ENCODE results near the gene OR2V2.
"Not testable (repeated sequence)": the region's sequence is repeated elsewhere in the genome, so short reads cannot be mapped to it uniquely, and the experiment has no call there.

Gene OR2V2

DNA sequence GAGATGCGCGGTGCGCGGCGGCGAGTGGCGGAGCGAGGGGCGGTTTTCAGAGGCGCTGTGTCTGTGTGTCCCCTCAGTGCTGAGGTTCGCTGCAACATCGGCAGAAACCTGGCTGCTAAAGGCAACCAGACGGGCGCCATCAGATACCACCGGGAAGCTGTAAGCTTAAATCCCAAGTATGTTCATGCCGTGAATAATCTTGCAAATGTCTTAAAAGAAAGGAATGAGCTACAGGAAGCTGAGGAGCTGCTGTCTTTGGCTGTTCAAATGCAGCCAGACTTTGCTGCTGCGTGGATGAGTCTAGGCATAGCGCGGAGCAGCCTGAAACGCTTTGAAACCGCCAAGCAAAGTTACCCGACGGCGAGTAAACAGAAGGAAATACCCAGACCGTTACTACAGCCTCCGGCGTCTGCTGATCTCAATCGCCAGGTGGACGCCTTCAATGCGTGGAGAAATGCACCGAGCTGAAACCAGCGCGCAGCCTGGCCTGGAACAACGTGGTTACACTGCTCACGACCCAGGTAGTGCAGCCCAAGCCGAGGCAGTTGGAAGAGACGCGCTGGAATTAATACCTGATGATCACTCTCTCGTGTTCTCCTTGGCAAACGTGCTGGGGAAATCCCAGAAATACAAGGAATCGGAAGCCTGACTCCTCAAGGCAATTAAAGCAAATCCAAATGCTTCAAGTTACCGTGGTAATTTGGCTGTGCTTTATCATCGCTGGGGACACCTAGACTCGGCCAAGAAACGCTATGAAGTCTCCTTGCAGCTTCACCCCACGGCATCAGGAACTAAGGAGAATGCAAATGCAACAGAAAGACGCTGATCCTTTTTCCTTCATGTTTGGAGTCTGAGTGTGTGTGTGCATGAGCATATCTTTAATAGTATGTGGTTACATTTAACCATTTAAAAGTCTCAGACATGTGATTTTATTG lies 32.3 kb upstream of the OR2V2 start:
- DNase-seq (ENCODE audit: low spot score) = peak; percentile 49

DNA sequence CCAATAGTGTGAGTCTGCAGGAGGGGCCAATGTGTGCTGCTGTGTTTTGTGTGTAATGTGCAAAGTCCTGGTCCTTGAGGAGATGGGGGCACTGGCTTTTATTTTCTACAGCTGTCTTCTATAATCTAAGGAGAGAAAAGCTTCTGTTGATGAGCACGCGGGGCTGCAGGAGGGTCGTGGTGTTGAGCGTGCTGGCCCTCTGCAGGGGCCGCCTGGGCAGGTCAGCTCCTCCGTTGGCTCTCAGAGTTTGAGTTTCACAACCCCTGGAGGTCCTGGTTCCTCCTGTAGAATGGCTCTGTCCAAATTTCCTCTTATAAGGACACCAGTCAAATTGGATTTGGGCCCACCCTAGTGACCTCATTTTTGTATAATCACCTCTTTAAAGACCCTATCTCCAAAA lies 29.0 kb upstream of the OR2V2 start:
- DNase-seq (ENCODE audit: low spot score) = no peak

DNA sequence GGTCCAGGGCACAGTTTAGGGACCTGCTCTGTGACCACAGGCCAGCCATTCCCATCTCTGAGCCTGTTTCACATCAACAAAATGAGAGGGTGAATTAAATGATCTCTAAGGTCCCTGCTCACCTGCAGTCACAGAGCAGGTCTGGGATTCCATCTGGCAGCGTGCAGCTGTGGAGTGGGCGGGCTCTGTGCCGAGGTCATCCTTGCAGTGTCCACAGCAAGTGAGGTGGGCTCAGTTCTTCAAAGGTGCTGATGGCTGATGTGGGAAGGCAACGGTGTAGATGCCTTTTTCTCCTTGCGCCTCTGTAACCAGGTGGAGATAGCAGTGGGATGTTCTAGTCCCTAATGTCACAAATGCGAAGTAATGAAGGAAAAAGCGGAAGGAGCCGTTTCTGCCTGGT lies 28.3 kb upstream of the OR2V2 start:
- DNase-seq (ENCODE audit: low spot score) = no peak

DNA sequence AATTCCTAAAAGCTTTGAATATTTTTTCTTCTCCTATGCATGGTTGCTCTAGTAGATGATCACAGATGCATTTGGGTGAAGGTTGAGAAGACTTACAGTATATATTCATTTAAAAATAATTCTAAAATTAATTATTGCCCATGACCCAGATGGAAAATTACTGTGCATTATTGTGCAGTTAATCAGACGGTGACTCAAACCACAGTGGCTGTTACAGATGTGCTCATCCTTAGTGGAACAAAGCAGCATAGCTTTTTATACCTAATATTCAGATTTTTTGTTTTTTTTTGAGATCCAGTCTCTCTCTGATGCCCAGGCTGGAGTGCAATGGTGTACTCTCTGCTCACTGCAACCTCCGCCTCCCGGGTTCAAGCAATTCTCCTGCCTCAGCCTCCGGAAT lies 27.1 kb upstream of the OR2V2 start:
- DNase-seq (ENCODE audit: low spot score) = peak; percentile 63

DNA sequence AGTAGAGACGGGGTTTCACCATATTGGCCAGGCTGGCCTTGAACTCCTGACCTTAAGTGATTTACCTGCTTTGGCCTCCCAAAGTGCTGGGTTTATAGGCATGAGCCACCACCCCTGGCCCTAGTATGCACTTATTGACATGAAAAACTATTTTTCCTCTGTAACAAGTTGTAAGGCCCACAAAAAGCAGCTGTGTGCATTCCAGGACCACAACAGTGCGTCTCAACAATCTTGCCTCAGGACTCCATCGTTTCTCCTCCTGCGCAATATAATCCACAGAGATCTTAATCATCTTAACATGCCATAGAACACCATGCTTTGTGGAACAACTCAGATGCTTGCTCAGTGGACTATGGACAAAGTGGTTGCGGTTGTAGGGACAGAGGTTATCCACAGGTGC lies 26.6 kb upstream of the OR2V2 start:
- DNase-seq (ENCODE audit: low spot score) = no peak

DNA sequence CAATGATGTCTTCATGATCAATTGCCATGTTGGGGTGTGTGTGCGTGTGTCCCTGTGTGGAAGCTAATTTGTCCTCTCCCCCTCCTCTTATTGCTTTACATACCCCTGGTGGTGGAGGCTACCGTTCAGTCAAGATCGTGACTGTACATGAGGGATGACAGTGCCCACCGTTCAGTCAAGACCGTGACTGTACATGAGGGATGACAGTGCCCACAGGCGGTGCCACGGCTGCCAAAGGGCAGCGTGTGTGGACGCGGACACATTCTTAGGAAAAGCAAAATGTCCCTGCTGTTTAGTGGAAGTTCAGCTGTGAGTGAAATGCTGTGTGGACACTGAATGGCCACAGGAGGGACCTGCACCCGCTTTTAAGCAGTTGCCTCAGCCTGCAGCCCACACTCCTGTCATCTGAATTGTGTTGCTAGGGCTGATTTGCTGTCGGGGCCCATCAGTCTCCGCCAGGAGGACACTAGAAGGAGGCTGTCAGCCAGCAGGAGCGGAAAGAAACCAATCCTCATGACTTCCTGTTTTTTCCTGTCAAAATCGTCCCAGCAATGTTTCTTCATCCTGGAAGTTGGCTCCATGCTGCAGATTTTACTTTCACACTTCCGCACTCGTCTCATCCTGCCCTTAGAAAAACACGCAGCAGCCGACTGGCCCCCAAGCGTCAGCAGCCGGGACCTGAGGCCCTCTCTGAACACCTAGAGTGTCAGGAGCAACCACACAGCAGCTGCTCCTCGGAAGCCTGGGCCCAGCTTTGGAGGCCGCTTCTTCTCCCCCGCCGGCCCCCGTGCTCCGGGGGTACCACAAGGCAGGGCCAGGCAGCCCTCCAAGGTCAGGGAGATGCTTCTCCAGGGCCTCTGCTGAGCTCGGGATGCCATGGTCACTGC lies 25.5 kb upstream of the OR2V2 start:
- no peak for DNase-seq (ENCODE audit: low spot score)

DNA sequence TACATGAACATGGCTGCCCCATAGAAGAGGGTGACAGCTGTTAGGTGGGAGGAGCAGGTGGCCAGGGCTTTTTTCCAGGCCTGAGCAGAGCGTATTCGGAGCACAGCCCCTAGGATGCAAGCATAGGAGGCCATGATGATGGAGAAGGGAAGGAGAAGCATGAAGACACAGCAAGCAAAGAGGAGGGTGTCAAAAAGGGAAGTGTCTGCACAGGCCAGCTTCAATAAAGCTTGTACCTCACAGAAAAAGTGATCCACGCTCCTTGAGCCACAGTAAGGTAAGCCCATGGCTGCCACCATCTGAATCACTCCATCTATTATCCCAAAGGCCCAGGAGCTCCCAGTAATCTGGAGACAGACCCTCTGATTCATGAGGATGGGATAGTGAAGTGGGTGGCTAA lies 22.9 kb upstream of the OR2V2 start:
- no peak for DNase-seq (ENCODE audit: low spot score)

DNA sequence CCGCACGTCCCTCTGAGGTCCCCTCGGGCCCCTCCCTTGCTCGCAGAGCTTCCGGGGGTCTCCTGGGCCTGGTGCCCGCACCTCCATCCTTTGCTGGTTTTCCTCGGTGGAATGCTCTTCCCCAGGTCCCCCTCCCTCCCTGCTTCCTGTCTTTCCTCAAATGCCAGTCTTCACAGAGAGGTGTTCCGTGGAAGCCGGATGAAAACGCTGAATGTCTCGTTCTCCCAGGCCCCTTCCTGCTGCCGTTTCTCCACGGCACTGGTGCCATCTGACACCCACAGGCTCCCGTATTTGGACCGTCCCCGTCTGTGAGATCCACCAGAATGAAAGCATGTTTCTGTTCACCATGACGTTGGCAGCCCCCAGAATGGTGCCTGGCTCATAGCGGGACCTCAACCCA lies 20.5 kb upstream of the OR2V2 start:
- no peak for DNase-seq (ENCODE audit: low spot score)

DNA sequence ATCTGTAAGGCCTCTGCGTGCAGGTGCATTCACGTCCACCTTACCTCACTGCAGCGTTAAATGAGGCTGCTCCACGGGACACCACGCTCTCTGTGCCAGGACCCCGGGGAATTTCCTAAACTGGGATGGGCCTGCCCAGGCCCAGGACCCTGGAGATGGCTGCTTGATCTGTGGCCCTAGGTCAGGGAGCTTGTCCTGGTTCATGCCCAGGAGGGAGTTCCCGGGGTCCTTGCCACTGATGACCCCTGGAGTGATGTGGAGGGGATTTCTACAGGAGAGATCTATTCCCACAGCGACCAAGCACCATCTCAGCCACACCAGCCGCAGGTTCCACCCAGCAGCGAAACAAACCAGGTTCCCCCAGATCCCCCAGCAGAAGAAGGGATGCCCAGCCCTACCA lies 19.9 kb upstream of the OR2V2 start:
- DNase-seq (ENCODE audit: low spot score) = no peak

DNA sequence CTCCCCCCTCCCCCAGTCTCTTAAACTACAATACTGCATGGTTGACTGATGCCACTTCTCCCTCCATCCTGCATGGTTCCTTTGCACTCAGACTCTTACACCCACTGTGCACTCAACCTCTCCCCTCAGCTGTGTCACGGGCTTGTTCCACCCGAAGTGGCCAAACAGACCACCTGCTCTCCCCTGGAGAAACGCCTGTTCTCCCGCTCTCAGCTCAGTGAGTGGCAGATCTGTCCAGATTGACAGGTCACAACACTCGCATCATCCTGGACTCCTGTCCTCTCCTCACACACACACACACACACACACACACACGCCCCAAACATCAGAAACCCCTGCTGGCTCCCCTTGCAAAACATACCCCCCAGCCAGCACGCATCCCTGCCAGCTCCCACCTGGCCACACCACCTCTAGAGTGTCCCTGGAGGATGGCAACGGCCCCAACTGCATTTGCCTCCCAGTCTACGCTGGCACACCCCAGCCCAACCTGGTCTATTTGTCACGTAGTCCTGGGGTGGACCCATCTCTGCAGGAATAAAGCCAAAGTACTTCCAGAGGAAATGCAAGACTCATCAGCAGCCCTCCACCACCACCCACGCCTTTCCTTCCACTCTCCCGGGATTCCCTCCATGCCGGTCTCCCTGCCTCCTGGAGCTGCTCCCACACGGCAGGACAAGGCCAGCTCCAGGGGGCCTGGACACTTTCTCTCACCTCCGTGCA lies 19.3 kb upstream of the OR2V2 start:
- DNase-seq (ENCODE audit: low spot score) = no peak

DNA sequence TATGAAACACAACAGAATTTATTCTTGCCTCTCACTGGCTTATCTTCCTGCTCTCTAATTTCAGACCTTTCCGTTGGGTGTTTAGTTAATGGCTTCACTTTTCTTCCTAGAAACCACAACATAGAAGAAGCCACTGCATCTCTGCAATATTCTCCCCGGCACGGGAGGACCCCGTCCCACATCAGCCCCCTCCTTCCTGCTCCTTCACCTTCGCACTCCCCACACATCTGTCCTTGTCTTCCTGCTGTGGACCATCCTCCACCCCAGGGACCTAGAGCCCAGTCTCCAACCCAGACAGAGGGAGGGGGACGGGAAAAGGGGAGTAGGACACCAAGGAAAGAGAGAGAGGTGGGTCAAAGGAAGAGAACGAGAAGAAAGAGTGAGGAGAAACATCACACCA lies 17.8 kb upstream of the OR2V2 start:
- no peak for DNase-seq (ENCODE audit: low spot score)

DNA sequence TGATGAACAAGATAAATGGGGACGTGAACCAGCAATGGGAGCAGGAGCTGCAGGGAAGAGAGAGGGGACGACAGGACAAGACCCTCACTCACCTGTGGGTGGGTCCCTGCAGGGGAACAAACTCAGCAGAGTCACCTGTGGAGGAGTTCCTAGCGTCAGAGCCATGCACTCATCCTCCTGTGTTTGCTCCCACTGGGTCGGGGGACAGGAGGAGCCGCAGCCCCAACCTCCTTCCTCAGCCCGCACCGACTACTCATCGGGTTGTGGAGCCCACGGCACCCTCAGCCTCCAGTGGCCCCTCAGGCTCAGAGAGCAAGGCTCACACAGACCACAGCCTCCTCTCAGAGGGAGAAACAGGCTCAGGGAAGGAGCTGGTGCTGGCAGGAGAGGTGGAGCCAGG lies 17.3 kb upstream of the OR2V2 start:
- DNase-seq (ENCODE audit: low spot score) = not testable (repeated sequence)

DNA sequence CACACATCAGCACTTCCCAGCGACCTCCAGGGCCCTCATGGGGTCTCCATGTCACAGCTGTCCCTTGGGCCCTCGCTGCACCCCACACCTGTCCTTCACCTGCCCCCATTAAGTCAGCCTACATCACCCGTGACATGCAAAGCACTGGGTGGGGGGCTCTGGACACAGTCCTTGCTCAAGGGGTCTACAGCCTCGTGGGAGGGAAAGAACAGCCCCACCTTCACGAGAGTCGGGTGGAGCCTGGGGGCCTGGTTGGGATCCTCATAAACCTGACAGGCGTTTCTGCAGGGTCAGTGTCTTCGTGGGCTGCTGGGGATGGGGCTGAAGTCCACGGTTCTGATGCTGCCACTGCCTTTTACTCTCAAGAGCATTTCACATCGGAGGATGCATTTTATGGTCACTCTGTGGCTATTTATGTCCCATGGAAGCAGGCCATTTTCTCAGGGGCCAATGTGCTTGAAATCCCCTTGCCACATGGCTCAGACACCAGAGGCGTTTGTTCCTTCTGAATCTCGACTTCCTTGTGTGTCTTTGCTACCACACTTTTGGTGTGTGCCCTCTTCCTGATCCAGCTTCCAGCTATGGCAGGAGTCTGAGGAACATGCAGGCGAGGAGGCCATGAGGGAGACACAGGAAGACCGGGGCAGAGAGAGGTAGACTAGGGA lies 16.4 kb upstream of the OR2V2 start, which contains the start of gene OR2V1:
TSS of gene OR2V1 (minus strand) at position 338 of the 665 bp plus-strand sequence. CDS start 5,865 bp downstream, outside the sequence.
- DNase-seq (ENCODE audit: low spot score) = no peak

DNA sequence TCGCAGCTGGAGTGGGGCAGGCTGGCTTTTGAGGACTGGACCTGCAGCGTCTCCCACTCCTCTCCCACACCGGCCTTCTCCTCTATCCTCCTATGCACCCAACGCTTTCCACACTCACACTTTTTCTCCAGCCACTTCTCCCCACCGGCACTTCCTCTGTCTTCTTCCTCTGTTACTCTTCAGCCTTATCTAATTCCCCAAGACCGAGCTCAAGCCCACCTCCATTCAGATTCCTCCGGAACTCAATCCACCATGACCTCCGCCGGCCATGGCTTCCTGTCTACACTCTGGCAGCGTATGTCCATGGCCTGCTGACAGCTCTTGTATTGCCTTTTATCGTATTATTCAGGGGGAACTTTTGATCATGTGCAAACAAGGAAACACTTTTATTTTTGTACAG lies 15.9 kb upstream of the OR2V2 start:
- DNase-seq (ENCODE audit: low spot score) = no peak

DNA sequence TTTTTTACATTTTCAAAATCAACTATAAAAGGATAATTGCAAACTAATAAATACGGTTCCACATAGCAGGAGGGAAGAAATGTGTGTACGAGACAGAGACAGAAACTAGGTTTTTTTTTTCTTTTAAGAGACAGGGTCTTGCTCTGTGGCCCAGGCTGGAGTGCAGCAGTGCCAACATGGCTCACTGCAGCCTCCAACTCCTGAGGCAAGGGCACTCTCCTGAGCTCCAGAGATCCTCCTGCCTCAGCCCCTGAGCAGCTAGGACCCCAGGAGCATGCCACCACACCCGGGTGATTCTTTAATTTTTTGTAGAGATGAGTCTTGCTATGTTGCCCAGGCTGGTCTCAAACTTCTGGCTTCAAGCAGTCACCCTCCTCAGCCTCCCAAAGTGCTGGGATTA lies 14.3 kb upstream of the OR2V2 start:
- DNase-seq (ENCODE audit: low spot score) = no peak

DNA sequence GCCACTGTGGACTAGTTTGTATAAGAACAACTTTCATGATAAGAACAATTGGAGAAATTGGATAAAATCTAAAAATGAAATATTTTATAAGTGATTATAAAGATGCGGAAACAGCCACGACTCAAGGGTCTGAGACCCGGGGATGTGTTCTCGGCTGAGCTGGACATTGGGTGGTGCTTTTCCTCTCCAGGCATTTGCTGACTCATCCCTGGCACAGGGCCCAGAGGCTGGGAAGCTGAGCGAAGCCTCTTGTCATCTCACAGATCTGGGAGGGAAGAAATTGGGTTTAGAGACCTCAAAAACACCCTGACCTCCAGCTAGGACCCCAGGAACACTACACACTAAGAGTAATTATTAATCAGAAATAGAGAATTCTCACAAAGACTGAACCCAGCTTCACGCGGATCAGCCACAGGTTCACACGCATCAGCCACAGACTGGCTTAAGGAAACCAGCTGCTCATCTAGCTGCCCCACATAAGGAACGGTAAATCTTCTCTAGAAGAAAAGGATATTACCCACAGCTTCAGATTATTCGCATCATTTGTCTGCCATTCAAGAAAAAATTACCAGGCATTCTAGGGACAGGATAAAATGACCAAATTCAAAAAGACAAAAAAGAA lies 13.7 kb upstream of the OR2V2 start:
- peak; percentile 86 for DNase-seq (ENCODE audit: low spot score)

DNA sequence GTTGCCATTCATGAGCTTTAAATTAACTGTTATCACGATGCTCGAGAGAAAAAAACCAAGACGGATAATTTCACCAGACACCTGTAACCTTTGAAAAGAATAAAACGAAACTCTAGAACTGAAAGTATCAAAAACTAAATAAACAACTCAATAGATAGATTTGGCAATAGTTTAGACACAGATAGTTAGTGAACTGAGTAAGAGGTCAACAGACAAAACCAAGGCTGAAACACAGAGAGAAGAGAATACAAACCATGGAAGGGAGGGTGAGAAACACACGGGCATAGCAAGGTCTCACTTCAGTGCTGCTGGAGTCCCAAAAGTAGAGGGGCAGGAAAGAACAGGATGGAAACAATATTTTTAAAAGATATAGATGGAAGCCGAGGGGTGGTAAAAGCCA lies 13.1 kb upstream of the OR2V2 start:
- no peak for DNase-seq (ENCODE audit: low spot score)

DNA sequence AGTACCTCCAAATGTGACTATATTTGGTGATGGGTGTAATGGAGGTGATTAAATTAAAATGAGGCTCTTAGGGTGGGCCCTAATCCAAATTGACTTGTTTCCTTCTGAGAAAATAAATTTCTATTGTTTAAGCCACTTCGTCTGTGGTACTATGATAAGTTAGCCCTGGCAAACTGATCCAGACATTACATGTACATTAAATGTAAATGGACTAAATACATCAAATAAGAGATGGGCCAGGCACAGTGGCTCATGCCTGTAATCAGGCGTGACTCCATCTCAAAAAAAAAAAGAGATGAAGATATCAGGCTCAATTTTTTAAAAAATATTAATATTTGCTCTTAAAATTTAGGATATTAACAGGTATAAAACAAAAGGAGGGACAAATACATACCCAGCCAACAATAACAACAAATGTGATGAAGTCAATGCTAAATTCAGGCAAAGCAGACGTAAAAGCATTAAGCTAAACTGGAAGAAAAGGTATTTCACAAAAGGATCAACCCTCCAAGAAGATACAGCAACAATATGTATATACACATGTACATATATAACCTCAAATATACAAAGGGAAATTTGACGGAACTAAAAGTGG lies 10.9 kb upstream of the OR2V2 start:
- no peak for DNase-seq (ENCODE audit: low spot score)

DNA sequence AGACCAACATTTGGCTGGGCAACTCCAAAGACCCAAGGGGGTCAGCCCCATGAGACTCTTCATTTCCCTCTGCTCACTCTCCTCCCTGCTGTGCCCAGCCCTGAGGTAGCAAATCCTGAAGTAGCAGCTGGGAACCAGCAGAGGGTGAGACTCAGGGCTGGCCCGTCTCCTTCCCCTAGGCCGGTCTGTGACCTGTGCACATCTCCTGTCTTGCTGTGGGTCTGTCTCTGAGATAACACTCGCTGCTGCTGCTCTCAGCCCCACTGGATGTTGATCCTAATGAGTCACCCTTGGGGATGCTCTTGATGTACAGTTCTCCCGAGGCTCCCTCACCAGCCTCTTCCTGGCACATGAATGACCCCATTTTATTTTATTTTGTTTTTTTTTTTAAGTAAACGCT lies 9.1 kb upstream of the OR2V2 start:
- DNase-seq (ENCODE audit: low spot score) = no peak

DNA sequence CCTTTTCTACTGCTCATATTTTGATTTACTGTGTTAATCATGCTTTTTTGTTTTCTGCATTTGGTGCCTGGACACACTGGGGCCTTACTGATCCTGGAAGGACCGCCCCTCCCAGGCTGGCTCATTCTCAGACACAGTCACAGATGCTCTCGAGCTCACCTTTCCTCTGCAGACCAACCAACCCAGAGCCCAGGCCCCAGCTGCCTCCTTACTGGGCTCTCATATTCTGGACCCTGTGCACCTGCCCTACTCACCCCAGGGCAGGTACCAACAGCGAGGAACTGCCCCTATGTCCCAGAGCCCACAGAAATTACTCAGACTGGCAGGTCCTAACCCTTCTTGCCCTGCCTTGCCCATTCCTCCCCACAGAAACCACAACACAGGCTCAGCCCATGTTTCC lies 6.6 kb upstream of the OR2V2 start:
- DNase-seq (ENCODE audit: low spot score) = no peak

DNA sequence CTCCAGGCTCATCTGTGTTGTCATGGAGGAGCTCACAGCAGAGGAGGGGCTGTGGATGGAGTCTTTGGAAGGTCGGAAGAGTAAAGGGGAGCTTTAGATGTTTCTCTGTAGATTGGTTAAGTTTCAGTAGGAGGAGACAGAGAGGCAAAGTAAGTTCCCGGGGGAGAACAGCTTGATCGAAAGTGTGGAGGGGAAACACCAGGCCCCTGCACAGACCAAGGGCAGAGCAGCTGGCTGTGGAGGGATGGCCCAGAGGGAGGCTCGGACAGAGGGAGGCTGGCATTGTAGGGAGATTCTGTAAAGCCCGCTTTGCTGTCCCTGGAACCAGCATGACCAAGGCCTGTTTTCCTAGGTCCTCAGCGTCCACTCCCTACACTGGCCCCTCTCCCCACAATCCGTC lies 5.3 kb upstream of the OR2V2 start:
- no peak for DNase-seq (ENCODE audit: low spot score)

Measured in AG20443 (cell line).